Panc1 (cell line): ENCODE results near the gene RIN1.

Experiments
- CTCF ChIP-seq: fragments of 450-650 bp; IDR thresholded peaks from 2 replicates; pipeline ENCODE4 v1.5.1; 2017; ENCODE audit warnings: mild to moderate bottlenecking
- POLR2AphosphoS5 ChIP-seq: IDR thresholded peaks from 2 replicates; pipeline ENCODE4 v1.6.1; 2012; ENCODE audit warnings: mild to moderate bottlenecking, low read depth, low read length, moderate library complexity
- REST ChIP-seq, 2 experiments: IDR thresholded peaks; 2 replicates each; pipeline ENCODE4 v1.6.1; 2011 to 2012; ENCODE audit warnings: low read depth in 2 of 2, control low read depth in 1 of 2, low read length in 1 of 2, mild to moderate bottlenecking in 1 of 2, moderate library complexity in 1 of 2; ENCODE audit not compliant: insufficient read depth in 1 of 2
- SIN3A ChIP-seq: IDR thresholded peaks from 2 replicates; pipeline ENCODE4 v1.6.1; 2012; ENCODE audit warnings: low read depth, mild to moderate bottlenecking, low read length, moderate library complexity, borderline replicate concordance; ENCODE audit not compliant: insufficient read depth
- TCF7L2 ChIP-seq: IDR thresholded peaks from 2 replicates; pipeline ENCODE4 v1.6.1; 2011; ENCODE audit warnings: mild to moderate bottlenecking, low read depth, low read length, inconsistent platforms

DNA sequence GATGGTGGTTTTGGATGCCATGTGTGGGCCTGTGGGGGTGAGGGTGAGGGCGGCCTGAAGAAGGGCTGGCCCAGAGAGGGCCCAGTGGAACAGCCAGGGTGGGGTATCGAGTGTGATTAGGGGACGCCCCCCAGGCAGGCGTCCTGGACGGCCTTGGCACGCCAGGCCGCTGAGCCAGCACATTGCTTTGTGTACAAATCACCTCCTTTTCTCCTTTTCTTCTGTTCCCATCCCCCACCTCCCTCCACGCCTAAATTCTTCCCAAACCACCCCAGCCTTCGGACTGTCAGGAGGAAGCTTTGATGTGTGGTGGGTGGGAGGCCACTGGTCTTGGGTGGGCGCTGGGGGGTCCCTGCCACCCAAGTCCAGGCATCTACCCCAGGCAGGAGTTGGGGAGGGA, 11.6 kb downstream of the RIN1 start:
- no peak for TF ChIP-seq POLR2AphosphoS5
- no peak for TF ChIP-seq CTCF
- TF ChIP-seq TCF7L2 = no peak
- TF ChIP-seq SIN3A = no peak
- TF ChIP-seq REST (IDR thresholded peaks at IDR 0.05; ENCODE audit: insufficient read depth in 1 of 2, low read depth in 2 of 2, low read length in 1 of 2) = no peak
